HG03378 (cell line): Measurements from ENCODE around the gene NPL.

ENCODE experiments used
- ATAC-seq: cut with Tn5 transposase; IDR thresholded peaks from one replicate; pipeline ENCODE4 v1.9.1; 2021; ENCODE audit warnings: mild to moderate bottlenecking, moderate library complexity; ENCODE audit not compliant: unreplicated experiment

The NPL gene, protein sequence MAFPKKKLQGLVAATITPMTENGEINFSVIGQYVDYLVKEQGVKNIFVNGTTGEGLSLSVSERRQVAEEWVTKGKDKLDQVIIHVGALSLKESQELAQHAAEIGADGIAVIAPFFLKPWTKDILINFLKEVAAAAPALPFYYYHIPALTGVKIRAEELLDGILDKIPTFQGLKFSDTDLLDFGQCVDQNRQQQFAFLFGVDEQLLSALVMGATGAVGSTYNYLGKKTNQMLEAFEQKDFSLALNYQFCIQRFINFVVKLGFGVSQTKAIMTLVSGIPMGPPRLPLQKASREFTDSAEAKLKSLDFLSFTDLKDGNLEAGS

DNA sequence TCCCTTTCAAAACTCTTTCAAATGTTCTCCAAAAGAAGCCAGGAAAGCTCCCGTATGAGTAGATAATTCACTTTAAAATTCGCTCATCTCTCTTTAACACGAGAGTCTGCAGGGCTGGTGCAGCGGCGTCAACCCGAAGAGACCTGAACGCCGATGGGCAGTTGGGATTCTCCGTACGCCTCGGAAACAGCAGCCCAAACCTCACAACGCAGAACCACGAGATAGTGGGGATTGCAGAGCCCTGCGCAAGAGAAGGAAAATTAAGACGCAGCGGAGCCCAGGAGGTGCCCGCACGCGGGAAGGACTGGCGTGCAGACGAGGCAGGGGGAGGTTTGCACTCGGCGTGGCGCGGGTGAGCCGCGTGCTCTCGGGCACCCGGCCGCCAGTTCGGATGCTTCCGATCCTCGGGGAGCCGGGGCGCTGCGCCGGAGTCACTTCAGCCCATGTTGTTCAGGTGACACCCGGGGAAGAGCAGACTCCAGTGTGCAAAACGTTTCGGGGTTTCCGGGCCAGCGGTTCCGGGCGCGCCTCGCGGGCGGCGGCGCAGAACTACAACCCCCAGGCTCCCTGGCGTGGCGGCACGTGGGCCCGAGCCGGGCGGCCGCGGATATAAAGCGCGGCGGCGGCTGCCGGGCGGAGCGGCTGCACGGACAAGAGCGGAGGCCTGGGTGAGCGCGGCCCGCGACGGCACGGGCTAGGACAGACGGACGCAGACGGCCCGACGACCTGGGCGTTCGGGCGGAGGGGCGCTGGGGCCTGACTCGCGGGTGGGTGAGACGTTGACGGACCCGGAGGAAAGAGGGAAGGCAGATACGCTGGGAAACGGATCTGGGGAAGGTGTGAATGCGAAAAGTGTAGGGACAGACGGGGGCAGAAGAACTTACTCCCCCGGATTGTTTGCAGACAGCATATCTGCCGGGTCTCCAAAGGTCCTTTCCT lies at the start of gene NPL:
Gene NPL, plus strand, starts transcription at position 636 of the 939 bp plus-strand sequence. CDS start 4,599 bp downstream, outside the sequence.
- ATAC-seq = peak; percentile 67

DNA sequence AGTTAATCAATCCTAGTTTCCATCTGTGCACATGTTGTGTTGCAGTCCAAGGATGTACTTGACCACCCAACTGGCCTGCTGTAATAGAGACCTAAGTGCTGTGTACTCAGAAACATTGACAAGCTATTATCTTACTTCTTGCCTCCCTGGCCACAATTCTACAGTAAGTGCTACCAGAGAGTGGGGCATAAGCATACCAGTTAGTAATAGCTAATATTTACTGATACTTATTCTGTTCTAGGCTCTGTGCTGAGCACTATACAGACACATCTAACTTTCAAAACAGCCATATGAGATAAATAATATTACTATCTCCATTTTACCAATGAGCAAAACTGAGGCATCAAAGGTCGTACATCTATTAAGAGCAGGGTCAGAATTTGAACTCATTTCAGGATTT lies 49.5 kb upstream of the NPL start:
- ATAC-seq = no peak

DNA sequence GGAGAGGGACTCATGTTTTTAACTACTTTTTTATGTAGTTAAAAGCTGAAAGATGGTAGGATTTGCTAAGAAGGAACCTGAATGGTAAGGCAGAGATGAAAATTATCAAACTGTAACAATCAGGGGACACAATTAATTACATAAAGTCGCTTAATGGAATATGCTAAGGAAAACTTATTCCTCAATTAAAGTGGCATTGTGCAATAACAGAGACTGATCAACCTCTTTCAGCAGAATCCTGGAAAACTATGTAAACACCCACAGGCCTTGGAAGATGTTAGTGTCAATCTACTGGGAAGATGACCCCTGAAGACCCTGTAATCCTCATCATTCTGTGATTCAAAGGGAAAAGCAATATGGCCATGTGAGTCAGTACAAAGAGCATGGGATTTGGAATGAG lies 46.8 kb upstream of the NPL start:
- no peak for ATAC-seq

DNA sequence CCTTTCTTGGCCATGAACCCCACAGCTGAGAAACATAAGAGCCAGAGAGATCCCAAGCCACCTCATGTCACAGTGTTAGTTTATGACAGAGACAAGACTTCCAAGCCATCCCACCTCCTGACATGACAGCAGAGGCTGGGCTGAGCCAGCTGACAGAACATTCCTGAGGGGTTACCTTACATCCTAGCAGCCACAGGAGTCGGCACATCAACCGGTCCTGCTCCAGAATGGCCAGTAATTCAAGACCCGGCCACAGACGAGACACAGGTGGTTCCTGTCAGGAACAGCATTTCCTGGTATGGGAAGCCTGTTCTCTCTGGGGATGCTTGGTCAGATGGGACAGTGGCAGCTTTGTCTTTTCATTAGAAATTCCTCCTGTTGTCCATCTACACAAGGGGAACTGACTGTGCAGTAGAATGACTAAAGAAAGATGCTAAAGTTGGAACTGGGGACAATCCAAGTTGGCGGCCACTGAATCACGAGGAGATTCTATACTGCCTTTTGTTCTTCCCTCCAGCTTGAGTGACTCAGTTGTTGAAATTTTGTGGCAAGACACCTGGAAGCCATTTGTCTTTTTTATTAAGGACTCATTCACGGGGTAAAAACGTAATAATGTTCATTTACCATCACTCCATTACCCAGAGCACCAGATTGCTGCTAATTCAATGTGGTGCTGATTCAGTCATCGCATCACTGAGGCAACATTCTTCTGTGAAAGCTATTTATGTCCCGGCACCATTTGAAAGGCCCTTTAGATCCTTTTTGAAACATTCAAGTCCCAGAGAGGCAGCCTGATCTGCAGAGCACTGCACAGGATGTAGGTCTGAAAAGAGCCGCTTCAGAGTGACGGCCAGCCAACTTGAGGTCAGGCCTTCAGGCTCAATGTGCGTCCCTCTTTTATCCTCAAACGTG lies 37.2 kb upstream of the NPL start:
- ATAC-seq = no peak

DNA sequence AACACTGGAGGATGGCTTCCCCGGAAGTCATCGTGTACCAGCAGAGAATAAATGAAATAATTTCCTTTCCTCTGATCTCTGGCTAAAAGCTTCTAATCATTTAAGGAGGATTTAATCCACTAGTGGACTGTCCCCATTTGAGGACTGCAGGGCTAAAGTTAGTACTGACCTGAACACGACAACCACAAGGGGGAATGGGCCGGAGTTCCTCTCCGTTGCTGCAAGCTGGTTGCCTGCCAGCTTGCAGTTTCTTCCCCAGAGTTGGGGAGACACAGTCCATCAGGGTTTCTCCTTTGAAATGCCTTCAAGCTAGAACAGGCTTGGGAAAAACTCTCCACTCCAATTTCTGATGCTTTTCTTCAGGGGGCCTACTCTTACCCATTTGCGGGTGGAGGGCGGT lies 35.5 kb upstream of the NPL start:
- ATAC-seq = no peak

DNA sequence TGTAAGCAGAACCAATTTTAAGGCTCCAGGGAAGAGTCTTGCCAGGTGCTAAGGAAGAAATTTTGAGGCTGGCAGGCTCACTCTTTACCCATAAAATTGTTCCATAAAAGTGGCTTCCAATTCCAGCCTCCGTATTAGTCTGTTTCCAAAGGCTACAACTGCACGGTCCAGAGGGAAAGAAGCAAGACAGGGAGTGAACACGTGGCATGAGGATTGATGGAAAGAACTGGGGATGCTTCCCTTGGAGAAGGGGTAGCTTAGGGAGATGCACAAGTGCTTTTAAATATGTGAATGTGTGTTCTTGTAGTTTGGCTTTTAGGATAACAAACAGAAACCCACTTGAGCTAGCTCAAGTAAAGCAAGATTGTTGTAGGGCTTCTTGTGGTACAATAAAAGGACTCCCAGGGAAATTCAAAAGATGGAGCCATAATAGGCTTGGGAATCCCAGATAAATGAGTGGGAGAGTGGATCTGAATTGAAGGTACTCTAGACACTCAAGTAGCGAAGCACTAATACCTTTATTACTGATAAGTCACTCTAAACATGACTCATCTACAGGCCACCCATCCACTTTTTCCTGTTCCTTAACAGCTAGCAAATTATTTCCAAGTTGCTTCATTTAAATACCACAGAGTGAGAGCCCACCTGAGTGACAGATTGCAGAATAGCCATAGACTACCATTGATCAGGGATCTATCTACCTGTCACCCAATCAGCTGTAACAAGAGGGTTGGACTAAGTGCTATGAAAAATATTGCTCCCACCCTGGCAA lies 34.8 kb upstream of the NPL start:
- ATAC-seq = no peak

DNA sequence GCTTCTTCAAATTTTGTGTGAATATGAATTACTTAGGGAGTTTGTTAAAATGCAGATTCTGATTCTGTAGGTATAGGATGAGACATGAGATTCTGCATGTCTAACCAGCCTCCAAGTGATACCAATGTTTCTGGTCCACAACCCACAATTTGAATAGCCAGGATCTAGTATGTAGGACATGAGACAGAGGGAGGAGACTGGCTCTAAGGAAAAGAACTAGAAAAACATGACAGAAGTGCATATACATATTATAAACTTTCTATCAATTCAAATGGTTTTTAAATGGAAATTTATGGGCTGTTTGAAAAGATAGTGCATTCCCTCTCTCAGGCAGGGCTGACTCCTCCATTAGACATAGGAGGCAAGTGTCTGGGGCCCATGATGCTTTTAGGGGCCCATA lies 33.9 kb upstream of the NPL start:
- no peak for ATAC-seq

DNA sequence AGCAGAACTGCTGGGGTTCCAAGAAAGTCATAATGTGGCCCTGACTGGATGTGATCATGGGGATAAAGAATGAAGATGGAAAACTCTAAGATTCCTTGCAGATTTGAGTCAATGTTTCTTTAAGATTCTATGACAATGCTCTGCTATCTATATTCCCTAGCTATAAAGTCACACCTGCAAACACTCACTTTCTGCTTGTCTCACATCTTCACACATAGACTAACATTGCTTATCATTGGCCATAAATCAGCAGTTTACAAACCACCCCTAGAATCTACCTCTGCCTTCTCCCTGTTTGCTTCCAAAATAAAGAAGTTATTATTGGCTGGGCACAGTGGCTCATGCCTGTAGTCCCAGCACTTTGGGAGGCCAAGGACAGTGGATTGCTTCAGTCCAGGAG lies 33.1 kb upstream of the NPL start:
- ATAC-seq = no peak

DNA sequence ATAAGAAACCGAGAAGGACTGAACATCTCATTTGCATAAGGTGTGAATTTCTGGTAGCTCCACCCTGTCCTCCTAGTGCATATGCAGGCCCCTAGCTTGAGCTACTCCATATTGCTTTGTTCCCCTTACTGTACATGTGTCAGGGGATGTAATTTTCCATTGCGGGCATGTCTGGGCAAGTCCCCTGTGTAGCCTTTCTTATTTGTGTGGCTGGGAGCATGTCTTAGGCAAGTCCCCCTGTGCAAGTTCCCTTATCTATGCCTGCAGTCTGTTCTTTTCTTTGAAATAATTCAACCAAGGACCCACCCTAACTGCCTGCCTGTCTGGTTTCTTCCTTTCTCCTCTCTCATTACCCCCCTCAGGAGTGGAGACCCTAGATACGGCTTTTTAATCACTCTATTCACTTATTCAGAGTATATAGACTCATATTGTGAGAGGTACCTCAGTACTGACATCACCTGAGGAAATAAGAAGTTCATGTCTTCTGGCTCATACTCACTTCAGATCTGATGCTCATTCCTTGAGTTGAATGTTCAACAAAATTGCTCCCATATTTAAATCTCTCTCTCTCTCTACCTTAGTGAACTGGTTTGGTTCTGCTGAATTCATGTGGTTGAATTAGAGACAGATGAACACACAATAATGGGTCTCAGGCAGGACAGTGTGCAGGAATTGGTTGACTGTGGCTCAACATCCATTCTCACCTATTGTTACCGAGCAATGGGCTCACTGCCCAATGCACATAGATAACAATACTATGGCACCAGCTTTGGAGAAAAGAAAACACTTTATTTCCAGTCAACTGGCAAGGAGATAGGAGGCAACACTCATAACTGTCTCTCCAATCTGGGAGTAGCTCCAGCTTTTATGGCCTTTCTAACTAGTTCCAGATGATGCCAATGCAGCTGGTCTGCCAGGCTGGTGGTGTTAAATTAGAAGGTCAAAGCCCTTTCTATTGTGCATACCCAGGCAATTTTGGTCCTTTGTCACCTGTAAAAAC lies 27.9 kb upstream of the NPL start:
- ATAC-seq = no peak

DNA sequence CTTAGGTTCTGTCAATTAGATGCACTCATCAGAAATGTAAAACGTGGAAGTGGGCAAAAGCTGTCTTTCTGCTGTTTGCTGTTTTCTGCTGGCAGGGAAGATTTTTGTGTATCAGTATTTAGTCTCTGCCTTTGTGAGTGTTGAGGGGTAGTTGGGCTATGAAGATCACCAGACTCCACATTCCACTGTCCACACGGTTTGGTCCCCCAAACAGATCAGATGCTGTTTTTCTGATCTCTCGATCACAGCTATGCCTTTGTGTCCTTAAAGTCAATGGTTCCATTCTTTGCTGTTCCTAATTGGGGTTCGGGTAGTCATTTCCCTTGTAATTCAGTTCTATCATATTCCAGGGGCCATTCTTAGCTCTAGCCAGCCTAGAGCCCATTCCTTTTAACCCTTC lies 27.0 kb upstream of the NPL start:
- ATAC-seq = no peak

DNA sequence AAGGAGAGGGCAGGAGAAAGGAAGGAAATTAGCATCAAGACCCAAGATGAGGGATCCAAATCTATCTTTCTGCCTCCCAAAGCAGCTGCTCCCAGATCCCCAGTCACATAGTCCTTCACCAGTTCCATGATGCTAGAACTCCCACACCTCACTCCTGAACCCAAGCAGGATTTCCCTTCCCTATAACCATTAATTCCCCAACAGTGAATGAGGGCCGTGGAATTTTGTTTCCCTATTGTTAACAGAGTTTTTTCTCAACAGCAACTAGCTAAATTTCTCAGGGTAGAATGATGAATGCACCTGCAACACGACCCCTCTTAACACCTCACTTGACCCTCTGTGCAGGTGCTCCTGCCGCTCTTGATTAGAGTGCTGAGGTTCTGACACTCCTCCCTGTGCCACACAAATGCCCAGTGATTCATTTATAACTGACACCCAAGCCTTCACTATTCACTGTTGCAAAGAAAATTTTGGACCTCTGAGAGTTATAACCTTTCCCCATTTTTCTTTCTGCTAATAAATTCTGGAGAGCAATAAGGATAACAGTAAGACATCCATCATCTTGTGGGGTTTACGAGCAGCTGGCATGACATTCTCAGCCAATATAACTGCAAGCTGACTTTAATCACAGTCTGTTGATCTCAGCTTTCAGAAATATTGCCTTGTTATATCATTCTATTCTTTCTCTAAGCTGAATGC lies 25.4 kb upstream of the NPL start:
- ATAC-seq = no peak

DNA sequence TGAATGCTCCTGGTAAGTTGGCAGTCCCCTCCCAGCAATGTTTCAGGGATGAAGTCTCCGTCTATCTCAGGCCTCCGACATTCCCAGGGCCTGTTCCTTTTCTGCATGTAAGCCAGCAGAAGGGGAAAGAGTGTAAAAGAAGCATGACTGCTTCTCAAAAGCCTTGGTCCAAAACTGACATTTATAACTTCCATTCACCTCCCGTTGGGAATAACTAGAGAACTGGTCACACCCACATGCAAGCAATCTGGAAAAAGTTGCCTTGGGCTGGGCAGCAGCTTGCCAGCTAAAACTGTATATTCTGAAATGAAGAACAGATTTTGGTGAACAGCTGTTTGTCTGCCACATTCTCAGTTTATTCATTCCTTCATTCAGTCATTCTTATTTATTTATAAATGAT lies 24.2 kb upstream of the NPL start:
- ATAC-seq = no peak

DNA sequence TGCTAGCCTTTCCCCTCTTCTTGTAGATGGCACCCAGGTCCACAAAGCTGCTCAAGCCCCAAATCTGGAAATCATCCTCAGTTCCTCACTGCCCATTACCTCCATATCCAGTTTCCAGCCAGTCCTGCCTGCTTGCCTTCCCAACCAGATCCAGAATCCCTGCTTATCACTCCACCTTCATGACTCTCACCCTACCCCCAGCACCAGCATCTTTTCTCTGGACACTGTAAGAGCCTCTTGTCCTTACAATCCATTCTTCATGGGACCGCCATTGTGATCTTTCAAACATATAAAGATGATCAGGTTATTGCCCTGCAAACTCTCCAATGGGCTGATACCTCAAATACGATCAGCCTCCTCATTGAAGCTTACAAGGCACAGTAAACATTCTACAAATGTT lies 23.5 kb upstream of the NPL start:
- no peak for ATAC-seq

DNA sequence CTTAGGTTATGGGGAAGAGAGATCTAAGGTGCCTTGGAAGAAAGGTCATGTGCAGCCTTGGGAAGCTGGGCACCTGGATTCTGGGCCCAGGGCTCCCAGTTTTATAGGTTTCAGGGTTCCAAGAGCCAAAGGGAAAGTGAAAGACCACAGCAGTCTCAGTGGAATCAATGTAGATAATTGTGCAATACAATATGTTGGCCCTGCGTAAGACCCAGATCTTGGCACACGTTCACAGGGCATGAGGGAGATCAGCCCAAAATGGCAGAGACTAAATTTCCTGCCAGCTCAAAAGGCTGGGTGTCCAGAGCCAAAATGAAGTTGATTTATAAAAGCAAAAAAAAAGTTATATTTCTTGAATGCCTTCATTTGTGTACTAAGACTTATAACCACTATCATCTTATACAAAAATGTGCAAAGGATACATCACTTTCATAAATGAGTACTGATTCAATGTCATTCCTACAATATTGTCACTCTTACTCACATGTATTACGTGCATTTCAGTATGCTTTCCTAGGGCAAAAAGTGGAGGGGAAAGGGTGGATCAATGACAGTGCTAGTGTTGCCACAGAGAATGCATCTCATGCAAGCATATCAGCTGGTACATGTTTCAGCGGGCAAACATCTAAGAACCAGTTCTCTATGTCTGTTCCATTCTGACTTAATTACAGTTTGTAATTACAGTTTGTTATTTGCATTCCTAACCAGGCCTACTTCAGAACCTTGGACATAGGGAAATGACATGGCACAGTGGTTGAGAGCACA lies 22.5 kb upstream of the NPL start:
- ATAC-seq = no peak

DNA sequence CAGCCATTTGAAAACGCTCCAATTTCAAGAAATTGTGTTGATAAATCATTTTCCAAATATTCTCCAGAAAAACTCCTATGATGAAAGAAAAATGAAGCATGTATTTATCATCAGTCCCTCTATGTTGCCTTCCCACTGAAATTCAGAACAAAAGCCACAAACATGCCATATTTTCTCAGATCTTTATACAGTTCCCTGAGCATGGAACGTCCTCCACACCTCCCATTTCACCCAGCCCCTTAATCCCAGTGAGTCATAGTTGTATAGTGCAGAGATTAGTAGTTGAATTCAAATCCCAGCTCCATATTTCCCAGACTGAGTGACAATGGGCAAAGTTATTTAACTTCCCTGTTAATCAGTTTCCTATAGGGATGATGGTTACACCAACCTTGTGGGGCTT lies 20.6 kb upstream of the NPL start:
- ATAC-seq = no peak

DNA sequence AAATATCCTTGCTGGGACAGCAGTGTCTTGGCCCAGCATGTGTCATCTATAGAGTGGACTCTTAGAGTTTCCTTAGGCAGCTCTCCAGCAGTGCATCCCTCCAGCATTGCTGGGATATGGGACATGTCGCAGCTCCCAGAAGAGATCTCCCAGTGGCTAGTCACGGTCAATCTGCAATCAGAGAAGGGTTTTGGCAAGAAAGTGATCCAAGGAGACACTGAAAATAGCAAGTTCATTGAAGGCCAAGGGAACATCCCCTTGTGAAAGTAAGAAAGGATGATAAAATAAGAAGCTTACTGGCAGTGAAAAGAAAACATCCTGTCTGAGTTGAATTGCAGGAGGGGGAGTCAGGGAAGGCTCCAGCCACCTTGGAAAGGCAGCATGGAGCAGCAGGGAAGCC lies 19.3 kb upstream of the NPL start:
- no peak for ATAC-seq

DNA sequence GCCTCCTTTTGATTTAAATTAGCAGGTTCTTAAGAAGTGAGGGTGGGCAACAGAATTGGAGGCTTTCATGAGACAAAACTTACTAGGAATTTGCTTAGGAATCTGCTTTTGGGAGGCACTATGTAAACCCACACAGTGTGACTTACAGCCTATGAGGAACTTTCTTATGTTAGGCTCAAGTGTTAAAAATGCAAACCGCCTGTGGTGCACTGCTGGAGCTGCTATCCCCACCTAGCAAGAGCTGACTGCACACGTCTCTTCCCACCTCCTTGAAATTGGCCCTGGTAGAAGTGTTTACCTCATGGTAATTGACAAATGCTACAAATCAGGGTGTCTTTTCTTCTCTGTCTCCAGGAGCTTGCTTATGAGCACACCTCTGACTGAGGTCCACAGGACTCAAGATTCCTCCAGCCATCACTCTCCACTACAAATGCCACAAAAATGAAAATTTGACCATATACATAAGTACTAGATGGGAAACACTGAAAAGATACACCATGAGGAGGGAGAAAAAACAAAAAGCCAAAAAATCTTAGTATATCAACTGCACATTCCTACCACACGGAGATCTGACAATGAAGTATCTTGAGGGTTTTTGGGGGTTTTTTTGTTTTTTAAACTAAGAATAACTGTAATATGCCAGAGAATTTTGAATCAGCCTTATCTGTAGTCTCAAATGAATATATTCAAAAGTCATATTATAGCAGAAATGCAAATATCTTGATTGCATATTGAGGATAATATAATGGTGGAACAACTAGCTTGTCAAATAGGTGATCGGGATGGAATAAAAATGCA lies 18.2 kb upstream of the NPL start:
- no peak for ATAC-seq
